T-helper 22 cell (primary cell): Measurements from ENCODE around the gene RNF186.
"Not testable (repeated sequence)": the region's sequence is repeated elsewhere in the genome, so short reads cannot be mapped to it uniquely, and the experiment has no call there.

Experiments used
- DNase-seq: peaks from one replicate; pipeline ENCODE4 v3.0.0-alpha.2; 2020; ENCODE audit warnings: low read depth

Gene RNF186

DNA sequence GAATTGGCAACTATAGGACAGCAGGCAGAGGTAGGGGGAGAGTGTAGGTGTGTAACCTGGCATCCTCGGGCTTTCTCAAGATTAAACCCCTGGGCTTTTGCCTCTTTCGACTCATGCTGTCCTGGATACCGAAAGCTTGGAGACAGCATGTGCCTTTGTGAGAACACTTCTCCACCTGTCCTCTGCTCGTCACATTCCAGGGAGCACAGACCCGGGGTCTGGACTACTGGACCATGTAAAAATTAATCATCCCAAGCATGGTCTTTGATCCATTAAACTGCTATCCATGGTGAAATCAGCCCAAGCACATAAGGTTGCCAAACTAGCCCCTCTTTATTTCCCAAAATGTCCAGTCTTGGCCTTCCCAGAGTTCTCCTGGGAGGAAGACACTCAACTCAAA, 9.0 kb upstream of the RNF186 start:
- DNase-seq: no peak

- no peak for DNase-seq
Observed at GRCh38 chr1:19819701-19820100, 4.6 kb upstream of the RNF186 start.

GRCh38 chr1:19818324-19818723, 3.2 kb upstream of the RNF186 start:
- no peak for DNase-seq

- no peak for DNase-seq
Observed at GRCh38 chr1:19817160-19817559, 2.1 kb upstream of the RNF186 start.

DNA sequence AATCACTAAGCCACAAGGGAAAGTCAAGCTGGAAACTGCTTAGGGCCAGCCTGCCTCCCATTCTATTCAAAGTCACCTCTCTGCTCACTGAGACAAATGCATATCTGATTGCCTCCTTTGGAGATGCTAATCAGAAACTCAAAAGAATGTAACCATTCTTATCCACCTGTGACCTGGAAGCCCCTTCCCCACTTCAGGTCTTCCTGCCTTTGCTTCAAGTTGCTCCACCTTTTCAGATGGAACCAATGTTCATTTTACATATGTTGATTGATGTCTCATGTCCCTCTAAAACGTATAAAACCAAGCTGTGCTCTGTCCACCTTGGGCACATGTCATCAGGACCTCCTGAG, 1.6 kb upstream of the RNF186 start:
- DNase-seq: not testable (repeated sequence)

GRCh38 chr1:19815801-19816736, 986 bp upstream of the RNF186 start:
- no peak for DNase-seq

- DNase-seq: no peak
Observed at GRCh38 chr1:19814244-19814661, 830 bp downstream of the RNF186 start.

GRCh38 chr1:19813643-19813960, 1.5 kb downstream of the RNF186 start:
- no peak for DNase-seq

GRCh38 chr1:19812875-19813642, 2.0 kb downstream of the RNF186 start:
- no peak for DNase-seq

DNA sequence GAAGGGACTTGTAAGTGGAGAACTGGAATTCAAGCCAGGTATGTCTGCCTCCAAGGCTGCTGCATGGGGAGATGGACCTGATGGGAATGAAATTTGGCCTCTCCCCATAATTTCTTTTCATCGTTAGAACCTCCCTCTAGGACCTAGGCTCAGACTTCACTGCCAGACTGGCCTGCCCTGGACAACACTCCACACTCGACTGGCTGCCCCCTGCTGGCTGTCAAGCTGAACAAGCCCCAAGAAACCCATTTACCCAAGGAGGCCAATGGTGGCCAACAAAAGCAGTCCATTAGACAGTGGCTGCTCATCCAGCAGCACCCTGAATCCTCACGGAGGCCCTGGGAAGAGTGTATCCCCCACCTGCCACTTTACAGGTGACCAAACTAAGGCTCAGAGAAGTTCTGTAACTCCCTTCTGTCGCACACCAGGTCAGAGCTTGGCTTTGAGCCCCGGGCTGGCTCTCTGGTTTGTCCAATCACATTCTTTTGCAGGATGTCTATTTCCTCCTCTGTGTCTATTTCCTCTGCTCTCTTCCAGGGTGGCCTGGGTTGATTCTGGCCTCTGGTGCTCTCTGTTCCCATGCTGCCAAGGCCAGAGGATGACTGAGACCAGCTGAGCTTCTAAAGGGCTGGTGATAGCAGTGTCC, 3.8 kb downstream of the RNF186 start:
- DNase-seq: peak; percentile 19

DNA sequence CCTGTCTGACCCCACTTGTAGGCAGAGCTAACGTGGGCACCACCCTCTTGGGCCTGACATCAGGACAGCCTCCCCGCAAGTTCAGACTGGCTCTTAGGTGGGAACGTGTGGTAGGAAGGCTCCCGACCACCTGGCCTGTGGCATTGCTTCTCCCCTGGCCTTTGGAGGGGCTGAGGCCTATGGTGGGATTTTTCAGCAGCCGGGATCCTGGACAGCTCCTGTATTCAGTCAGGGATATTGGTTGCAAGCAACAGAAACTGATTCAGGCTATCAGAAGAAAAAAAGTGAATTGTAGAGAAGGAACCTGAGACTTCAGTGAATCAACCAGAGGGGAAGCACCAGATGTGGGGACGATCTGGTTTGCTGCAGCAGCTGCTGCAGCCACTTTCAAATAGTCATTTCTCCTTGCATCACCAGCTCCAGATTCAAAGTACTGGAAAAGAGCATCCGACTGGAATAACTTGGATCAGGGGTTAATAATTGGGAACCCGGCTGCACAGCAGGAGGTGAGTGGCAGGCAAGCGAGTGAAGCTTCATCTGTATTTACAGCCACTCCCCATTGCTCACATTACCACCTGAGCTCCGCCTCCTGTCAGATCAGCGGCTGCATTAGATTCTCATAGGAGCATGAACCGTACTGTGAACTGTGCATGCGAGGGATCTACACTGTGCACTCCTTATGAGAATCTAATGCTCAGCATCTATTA, 5.9 kb downstream of the RNF186 start:
- no peak for DNase-seq

- no peak for DNase-seq
Observed at GRCh38 chr1:19808351-19808750, 6.7 kb downstream of the RNF186 start.

GRCh38 chr1:19804831-19805251, 10.2 kb downstream of the RNF186 start:
- no peak for DNase-seq

GRCh38 chr1:19802269-19802668, 12.8 kb downstream of the RNF186 start:
- DNase-seq: no peak

GRCh38 chr1:19800076-19800804, 14.8 kb downstream of the RNF186 start:
- peak; percentile 8 for DNase-seq

DNA sequence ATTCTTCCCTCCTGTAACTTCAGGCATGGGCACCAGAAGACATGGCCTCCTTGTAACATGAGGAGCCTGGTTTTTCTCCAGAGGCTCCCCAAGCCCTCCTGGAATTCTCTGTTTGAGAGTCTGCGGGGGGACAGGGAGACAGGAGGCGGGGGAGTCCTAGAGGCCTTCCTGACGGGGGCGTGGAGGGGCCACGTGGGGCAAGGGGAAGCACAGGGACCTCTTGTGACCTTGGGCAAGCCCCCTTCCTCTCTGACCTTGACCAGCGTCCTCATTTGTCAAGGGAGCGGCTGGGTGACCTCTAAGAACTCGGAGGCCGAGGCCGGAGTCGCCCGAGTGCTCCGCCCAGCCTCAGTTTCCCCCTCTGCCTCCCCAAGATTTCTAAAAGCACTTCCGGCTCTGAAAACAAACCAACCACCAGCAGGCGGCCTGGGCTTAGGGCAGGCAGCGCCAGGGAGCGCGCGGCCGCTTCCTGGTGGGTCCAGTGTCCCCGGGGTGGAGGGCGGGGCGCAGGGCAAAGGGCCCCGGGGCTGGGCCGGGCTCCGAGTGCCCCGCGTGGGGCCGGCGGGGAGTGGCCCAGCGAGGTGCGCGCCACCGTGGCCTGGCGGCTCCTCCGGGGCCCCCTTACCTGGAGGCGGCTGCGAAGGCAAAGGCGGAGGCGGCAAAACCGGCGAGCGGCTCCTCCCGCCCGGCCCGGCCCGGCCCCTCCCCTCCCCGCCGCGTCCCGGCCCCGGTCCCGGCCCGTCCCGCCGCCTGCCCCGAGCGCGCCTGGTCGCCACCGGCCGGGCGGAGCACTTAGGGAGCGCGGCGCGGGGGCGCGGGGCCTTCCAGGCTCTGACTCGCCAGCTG, 15.6 kb downstream of the RNF186 start, which contains the start of gene TMCO4:
TMCO4 (minus strand) TSS at position 687 of the 846 bp plus-strand sequence. CDS start 19,158 bp downstream, outside the sequence.
- peak; percentile 33 for DNase-seq

- no peak for DNase-seq
Observed at GRCh38 chr1:19798486-19799229, 16.4 kb downstream of the RNF186 start.

DNA sequence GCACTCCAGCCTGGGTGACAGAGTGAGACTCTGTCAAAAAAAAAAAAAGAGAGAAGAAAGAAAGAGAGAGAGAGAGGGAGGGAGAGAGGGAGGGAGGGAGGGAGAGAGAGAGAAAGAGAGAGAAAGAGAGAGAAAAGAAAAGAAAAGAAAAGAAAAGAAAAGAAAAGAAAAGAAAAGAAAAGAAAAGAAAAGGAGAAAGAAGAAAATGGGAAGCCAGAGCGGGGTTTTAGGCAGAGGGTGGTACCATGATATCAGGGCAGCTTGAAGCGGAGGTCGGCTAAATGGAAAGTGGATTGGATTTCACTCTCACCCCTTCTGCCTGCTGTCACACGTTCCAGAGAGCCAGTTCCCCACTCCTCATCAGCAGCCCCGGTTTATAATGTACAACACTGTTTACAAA, 17.3 kb downstream of the RNF186 start:
- DNase-seq: no peak

DNA sequence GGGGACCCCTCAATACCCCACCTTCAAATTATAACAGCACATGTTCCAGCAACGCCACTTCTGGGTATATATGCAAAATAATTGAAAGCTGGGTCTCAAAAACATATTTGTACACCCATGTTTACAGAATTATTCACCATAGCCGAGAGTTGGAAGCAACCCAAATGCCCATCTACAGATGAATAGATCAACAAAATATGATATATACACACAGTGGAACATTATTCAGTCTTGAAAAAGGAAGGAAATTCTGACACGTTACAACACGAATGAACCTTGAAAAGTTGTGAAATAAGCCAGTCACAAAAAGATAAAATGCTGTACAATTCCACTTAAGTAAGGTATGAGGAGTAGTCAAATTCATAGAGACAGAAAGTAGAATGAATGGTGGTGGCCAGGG, 20.5 kb downstream of the RNF186 start:
- no peak for DNase-seq
